GM12872 (cell line): ENCODE measurements around the gene GDPD5.

Source experiments
- CTCF ChIP-seq: IDR thresholded peaks from 3 replicates; pipeline ENCODE4 v1.5.1; 2011; ENCODE audit warnings: low read depth, mild to moderate bottlenecking, low read length, moderate library complexity; ENCODE audit not compliant: insufficient read depth

Gene GDPD5

DNA sequence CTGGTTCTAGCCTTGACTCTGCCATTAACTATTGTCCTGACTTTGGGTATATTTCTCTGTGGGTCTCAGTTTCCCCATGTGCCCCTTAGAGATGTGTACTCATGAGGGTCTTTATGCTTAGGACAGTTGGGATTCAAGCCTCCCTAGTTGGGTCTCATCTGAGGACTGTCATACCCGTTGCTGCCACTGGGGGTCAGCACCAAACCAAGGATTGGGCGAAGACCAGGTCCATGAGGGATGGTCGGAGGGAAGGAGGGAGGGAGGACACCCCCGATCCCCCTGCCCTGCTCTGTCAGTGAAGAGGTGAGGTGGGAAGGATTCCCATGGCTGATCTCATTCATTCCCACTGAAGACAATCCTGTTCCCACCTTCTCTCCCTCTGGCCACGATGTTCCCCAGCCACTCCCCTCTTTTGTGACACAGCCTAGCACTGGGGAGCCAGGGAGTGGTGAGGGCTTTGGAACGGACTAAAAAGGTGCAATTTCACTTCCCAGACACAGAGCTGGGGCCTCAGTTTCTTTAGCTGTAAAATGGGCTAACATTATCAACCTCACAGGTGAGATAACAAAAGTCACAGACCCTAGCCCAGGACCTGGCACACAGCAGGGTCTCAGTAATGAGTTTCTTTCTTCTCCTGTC, 80.3 kb downstream of the GDPD5 start:
- TF ChIP-seq CTCF: peak; percentile 94

DNA sequence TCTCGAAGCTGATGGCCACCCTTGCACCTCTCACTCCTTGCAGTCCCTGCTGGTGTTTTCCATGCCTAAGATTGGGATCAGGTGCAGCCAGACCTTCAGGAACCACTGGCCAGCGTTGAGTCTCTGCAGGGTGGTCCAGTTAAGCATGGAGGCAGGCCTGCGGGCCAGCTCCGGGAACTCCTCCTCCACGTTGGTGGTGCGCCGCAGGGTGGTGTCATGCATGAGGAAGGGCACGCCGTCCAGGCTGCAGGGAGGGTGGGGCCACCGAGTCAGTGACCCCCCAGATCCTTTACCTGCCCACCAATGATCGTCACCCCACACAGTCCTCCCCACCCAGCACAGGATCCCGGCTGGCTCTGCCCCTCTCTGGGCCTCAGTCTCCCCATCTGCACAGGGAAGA, 82.7 kb downstream of the GDPD5 start:
- TF ChIP-seq CTCF: no peak

DNA sequence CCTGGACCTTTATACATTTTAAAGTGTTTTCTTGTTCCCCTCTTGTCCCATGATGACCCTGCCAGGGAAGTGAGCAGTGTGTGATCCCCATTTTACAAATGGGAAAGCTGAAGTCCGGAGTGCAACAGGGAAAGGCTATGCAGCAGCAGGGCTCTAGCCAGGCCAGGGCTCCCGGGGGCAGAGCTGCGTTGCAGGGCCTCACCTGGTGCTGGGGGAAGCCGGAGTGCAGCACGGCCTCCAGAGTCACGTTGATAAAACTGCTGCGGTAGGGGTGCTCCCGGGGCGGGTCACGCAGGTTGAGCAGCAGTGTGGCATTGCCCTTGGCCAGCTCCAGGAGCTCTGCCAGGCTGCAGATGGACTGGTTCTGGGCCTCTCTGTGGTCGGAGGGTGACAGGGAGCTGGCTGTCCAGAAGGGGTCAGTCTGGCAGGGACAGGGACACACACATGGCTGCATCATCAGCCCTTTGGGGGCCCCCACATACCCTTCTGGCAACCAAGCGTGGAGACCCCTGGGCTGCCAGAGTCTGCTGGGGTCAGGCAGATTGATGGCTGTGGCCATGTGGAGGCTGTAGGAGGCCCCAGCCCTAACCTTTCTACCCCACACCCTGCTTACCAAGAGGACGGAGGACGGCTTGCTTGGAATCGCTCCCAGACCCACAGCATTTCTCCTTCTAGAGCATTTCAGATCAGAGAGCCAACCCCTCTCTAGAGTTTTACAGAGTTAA, 83.4 kb downstream of the GDPD5 start:
- TF ChIP-seq CTCF: no peak

DNA sequence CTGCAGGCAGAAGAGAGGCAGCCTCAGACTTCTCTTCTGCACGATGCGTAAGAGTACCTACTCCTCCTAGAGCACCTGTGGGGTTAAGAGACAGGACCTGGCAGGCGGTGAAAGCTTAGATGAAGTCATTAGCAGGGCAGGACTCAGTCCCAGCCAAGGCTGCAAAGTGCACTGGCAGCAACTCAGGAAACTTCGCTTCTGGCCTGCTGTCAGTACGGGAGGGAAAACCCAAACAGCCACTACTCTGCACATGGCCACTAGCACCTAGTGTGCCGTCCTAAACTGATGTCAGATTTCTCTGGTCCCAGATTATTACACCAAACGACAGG, 84.0 kb downstream of the GDPD5 start:
- TF ChIP-seq CTCF: no peak

GRCh38 chr11:75440960-75441803, 84.6 kb downstream of the GDPD5 start:
- no peak for TF ChIP-seq CTCF

DNA sequence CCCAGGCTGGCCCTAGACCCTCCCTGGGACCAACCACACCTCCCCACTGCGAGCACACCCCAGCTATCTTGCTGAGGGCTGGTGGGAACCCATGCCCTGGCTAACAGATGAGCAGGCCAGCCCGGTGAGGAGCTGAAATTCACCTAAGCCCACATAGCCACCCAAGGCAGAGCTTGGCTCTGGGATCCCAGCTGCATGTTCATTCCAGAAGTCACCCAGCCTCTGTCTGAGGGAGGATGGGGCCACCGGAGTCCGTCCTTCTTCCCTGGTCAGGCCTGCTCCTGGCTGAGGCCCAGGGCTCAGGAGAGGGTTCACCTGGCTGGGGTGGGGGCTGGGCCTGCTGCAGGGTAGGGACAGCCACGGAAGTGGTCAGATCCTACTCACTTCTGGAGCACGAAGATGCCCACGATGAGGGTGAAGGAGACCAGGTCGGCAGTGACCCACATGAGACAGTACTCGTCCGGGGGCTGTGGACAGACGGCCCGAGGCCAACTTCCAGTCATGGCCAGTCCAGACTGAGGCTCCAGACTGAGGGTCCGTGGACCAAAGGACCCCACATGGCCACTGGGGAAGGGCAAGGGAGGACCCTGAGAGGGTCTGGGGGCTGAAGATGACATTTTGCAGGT, 86.1 kb downstream of the GDPD5 start:
- no peak for TF ChIP-seq CTCF

DNA sequence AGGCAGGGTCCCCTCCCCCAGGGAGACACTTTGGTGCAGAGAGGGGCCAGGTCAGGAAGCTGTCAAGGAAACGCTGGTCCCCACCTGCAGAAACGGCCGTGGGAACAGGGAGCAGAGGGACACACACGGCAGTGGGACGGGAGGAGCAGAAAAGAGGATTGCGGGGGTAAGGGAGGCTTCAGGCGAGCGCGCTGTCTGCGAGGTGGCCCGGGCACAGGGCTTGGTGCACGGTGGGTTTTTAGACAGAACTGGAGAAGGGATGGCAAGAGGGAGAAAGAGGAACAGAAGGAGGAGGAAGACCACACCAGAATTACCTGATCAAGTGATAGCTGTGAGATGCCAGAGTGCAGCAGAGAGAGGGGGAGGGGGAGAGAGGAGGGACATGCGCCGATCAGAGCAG, 86.7 kb downstream of the GDPD5 start:
- no peak for TF ChIP-seq CTCF
